SK-N-SH (cell line): ENCODE data around the gene DGCR2. TPM values are rescaled to one million over a fixed set of nuclear protein-coding genes. Genes with fewer than 3 reads are reported as not detected.

ENCODE experiments used
- CTCF ChIA-PET: fragments of 300-600, 350-600 bp; formaldehyde crosslinking; extraction: SDS; loops from one replicate; lab custom pipeline; 2021; lab: Yijun Ruan, JAX
- POLR2A ChIA-PET: fragments of 350-600 bp; sonication (Branson Sonifier 250); formaldehyde crosslinking; extraction: SDS; loops from one replicate; lab custom pipeline; 2020; ENCODE audit warnings: antibody characterized with exemption, inconsistent platforms; lab: Yijun Ruan, JAX
- DNase-seq: peaks from one replicate; pipeline ENCODE4 v3.0.0; 2012
- H2AFZ ChIP-seq: fragments of 200-600 bp; sonication (generic); 2 replicates; pipeline ENCODE4 v1.8.1; 2016; ENCODE audit warnings: antibody characterized with exemption, mild to moderate bottlenecking, low read depth
- H3F3A ChIP-seq: fragments of 200-600 bp; sonication (generic); replicated peaks from 2 replicates; pipeline ENCODE3; 2016; ENCODE audit warnings: antibody characterized with exemption, mild to moderate bottlenecking; ENCODE audit not compliant: insufficient read depth
- H3K27ac ChIP-seq, 2 experiments: fragments of 200-500 bp in 1 of 2; fragments of 200-600 bp in 1 of 2; sonication (Bioruptor generic) in 1 of 2; sonication (generic), shearing (Covaris generic) in 1 of 2; 2 replicates each; pipeline versions ENCODE4 v1.5.1 to v1.6.1; 2014 to 2016; ENCODE audit warnings: low read depth in 2 of 2, inconsistent platforms in 1 of 2, low read length in 1 of 2, mild to moderate bottlenecking in 1 of 2, mixed read lengths in 1 of 2
- H3K27me3 ChIP-seq: fragments of 200-600 bp; sonication (generic), shearing (Covaris generic); 2 replicates; pipeline ENCODE4 v1.6.1; 2016; ENCODE audit warnings: mixed run types; ENCODE audit not compliant: insufficient read depth
- H3K36me3 ChIP-seq, 2 experiments: fragments of 200-500 bp in 1 of 2; fragments of 200-600 bp in 1 of 2; sonication (Bioruptor generic) in 1 of 2; sonication (generic) in 1 of 2; replicated peaks in 1 of 2; 2 replicates each; pipeline versions ENCODE3 to v1.5.1; 2014 to 2016; ENCODE audit warnings: low read length in 1 of 2, mild to moderate bottlenecking in 1 of 2; ENCODE audit not compliant: insufficient read depth in 2 of 2, control insufficient read depth in 1 of 2
- H3K4me1 ChIP-seq, 2 experiments: fragments of 200-500 bp in 1 of 2; fragments of 200-600 bp in 1 of 2; sonication (Bioruptor generic) in 1 of 2; sonication (generic), shearing (Covaris generic) in 1 of 2; 2 replicates each; pipeline versions ENCODE4 v1.5.1 to v1.6.1; 2014 to 2016; ENCODE audit warnings: low read depth in 1 of 2, low read length in 1 of 2, mixed run types in 1 of 2; ENCODE audit not compliant: insufficient read depth in 2 of 2, control insufficient read depth in 1 of 2
- H3K4me2 ChIP-seq: fragments of 200-600 bp; sonication (generic), shearing (Covaris generic); 2 replicates; pipeline ENCODE4 v1.6.1; 2017; ENCODE audit warnings: mixed run types
- H3K4me3 ChIP-seq, 2 experiments: fragments of 200-500 bp in 1 of 2; fragments of 200-600 bp in 1 of 2; sonication (Bioruptor generic) in 1 of 2; sonication (generic), shearing (Covaris generic) in 1 of 2; 2 replicates each; pipeline versions ENCODE4 v1.5.1 to v1.8.1; 2014 to 2016; ENCODE audit warnings: low read depth in 2 of 2, inconsistent platforms in 1 of 2, low read length in 1 of 2, mild to moderate bottlenecking in 1 of 2, mixed read lengths in 1 of 2, moderate library complexity in 1 of 2
- H3K79me2 ChIP-seq: fragments of 200-600 bp; sonication (generic); 2 replicates; pipeline ENCODE4 v1.8.1; 2017; ENCODE audit warnings: mild to moderate bottlenecking; ENCODE audit not compliant: insufficient read depth
- H3K9ac ChIP-seq: fragments of 200-600 bp; sonication (generic); 2 replicates; pipeline ENCODE4 v1.6.1; 2017; ENCODE audit warnings: mixed run types
- H3K9me2 ChIP-seq: fragments of 200-600 bp; sonication (generic); 2 replicates; pipeline ENCODE4 v1.6.1; 2017; ENCODE audit warnings: mixed run types
- H3K9me3 ChIP-seq: fragments of 200-600 bp; sonication (generic); 2 replicates; pipeline ENCODE4 v1.6.1; 2017; ENCODE audit warnings: mixed run types, mild to moderate bottlenecking, moderate library complexity
- H4K20me1 ChIP-seq: fragments of 200-600 bp; sonication (generic); 2 replicates; pipeline ENCODE4 v1.6.1; 2017; ENCODE audit warnings: mild to moderate bottlenecking, mixed run types; ENCODE audit not compliant: insufficient read depth
- CHD2 ChIP-seq: fragments of 150-350 bp; IDR thresholded peaks from 2 replicates; pipeline ENCODE4 v1.6.1; 2018; ENCODE audit warnings: low read length; ENCODE audit not compliant: partially characterized antibody
- ELF1 ChIP-seq: IDR thresholded peaks from 2 replicates; pipeline ENCODE4 v1.4.0; 2012
- EZH2phosphoT487 ChIP-seq: fragments of 200-600 bp; sonication (generic); IDR thresholded peaks from 2 replicates; pipeline ENCODE4 v1.6.1; 2017; ENCODE audit warnings: low read depth, mixed run types, mild to moderate bottlenecking, antibody characterized with exemption, moderate library complexity, borderline replicate concordance
- FOSL2 ChIP-seq: IDR thresholded peaks from 2 replicates; pipeline ENCODE4 v1.4.0; 2012; ENCODE audit warnings: low read depth, mild to moderate bottlenecking, moderate library complexity, borderline replicate concordance
- FOXJ3 ChIP-seq: sonication (generic); formaldehyde crosslinking; IDR thresholded peaks from 2 replicates; pipeline ENCODE4 v1.5.1; 2020; ENCODE audit warnings: mild to moderate bottlenecking, missing genetic modification reagents
- GATA2 ChIP-seq: sonication (generic); formaldehyde crosslinking; IDR thresholded peaks from 2 replicates; pipeline ENCODE4 v1.5.0; 2020; ENCODE audit warnings: mild to moderate bottlenecking, missing genetic modification reagents
- JUND ChIP-seq: IDR thresholded peaks from 2 replicates; pipeline ENCODE4 v1.4.0; 2012
- MEF2A ChIP-seq: IDR thresholded peaks from 2 replicates; pipeline ENCODE4 v1.4.0; 2012; ENCODE audit warnings: low read depth, borderline replicate concordance
- NFIC ChIP-seq: IDR thresholded peaks from 2 replicates; pipeline ENCODE4 v1.4.0; 2012; ENCODE audit warnings: borderline replicate concordance
- NRF1 ChIP-seq: IDR thresholded peaks from 2 replicates; pipeline ENCODE4 v1.6.1; 2012; ENCODE audit warnings: low read depth, mild to moderate bottlenecking, low read length
- POLR2AphosphoS5 ChIP-seq: IDR thresholded peaks from 2 replicates; pipeline ENCODE4 v1.6.1; 2012; ENCODE audit warnings: low read depth, low read length
- RFX5 ChIP-seq: IDR thresholded peaks from 2 replicates; pipeline ENCODE4 v1.6.1; 2012; ENCODE audit warnings: mild to moderate bottlenecking, improper control_type of control experiment, low read length
- RXRA ChIP-seq: IDR thresholded peaks from 2 replicates; pipeline ENCODE4 v1.4.0; 2012; ENCODE audit warnings: low read depth, mild to moderate bottlenecking, borderline replicate concordance
- SIN3A ChIP-seq: IDR thresholded peaks from 2 replicates; pipeline ENCODE4 v1.6.1; 2012; ENCODE audit warnings: low read depth, mild to moderate bottlenecking, low read length, moderate library complexity, borderline replicate concordance
- YY1 ChIP-seq: IDR thresholded peaks from 2 replicates; pipeline ENCODE4 v1.4.0; 2012; ENCODE audit warnings: low read depth, mild to moderate bottlenecking
- ZBTB33 ChIP-seq: IDR thresholded peaks from 2 replicates; pipeline ENCODE4 v1.4.0; 2012; ENCODE audit warnings: low read depth, borderline replicate concordance
- WGBS: methylation state at CpG from one replicate; pipeline ENCODE4 v1.1.6; 2017; ENCODE audit warnings: low lambda C conversion rate; 5-methylcytosine and 5-hydroxymethylcytosine counted together
- polyA plus RNA-seq, 3 experiments: library from polyadenylated mRNA; depleted of rRNA; stranded (reverse); fragments of >200 nt; gene quantifications; 2 replicates each; pipeline ENCODE4 v1.2.3, GENCODE V29; 2012
- TF ChIP-seq, protein P1 (sequence below): IDR thresholded peaks from 2 replicates; pipeline ENCODE4 v1.4.0; 2012; ENCODE audit warnings: low read depth
- TF ChIP-seq, protein P2 (sequence below): IDR thresholded peaks from 2 replicates; pipeline ENCODE4 v1.6.1; 2012; ENCODE audit warnings: mild to moderate bottlenecking, low read depth, low read length, moderate library complexity
- TF ChIP-seq, protein P3 (sequence below): fragments of 150-350 bp; IDR thresholded peaks from 2 replicates; pipeline ENCODE4 v1.6.1; 2017; ENCODE audit warnings: antibody characterized with exemption, low read length, low read depth, borderline replicate concordance

The DGCR2 gene
- polyA plus RNA-seq, 1 of the 3 experiments (the other 2 are of a cell fraction): 30.4 TPM

DNA sequence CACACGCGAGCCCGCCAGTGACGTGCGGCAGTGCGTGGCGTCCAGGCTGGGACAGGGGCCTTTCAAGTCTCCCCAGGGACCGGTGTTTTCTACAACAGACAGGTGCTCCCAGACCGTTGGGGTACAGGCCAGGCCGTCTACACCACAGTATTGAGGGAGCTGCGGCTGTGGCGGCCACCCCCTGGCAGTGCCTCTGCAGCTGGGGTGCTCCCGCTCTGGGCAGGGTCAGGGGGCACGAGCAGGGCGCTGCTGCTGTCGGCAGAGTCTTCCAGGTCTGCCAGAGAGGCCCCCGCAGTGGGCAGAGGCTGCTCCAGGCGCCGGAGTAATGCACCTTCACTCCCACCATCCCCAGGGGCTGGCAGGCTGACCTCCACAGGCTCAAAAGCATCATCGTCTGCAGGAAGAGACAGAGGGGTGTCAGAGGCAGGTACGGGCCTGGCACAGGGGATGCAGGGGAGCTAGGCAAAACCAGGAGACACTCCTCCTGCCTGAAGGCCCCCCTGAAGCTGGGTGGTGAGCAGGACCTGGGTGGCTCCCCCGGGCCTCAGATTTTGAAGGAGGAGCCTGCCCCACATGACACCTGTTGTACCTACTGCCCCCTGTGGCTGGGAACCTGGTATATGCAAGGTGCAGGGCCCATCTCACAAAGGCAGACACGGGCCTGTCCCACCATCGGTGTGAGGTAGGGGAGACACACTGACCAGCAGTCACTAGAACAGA is 83.3 kb downstream of the DGCR2 start:
- Histone ChIP-seq H3K4me2 (no peak overlapping the region), H3K36me3 (peaks cover 0 to 47% of the 10 kb centered on the region in 2 experiments), H3K9ac (no peak overlapping the region), H3F3A (no peaks in the 10 kb centered on the region), H3K27ac (no peak overlapping the region), H4K20me1 (peaks cover 6% of the 10 kb centered on the region; the same call in 1 of the 2 replicates), H2AFZ (no peak overlapping the region)
- no peak for DNase-seq
- TF ChIP-seq GATA2: no peak
- no peak for TF ChIP-seq ELF1
- TF ChIP-seq, protein P1, sequence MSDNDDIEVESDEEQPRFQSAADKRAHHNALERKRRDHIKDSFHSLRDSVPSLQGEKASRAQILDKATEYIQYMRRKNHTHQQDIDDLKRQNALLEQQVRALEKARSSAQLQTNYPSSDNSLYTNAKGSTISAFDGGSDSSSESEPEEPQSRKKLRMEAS: no peak
- TF ChIP-seq MEF2A: no peak
- TF ChIP-seq EZH2phosphoT487: no peak
- TF ChIP-seq, all 33 proteins: peak for 0
- WGBS: 98% methylated on average over 9 of the region's 24 CpGs
- ChIA-PET POLR2A (no interaction called here), CTCF (no interaction called here)
- H3K4me1 ChIP-seq: no peaks in the 10 kb centered on the region
- H3K79me2 ChIP-seq: no peaks in the 10 kb centered on the region
- no peaks in the 10 kb centered on the region for H3K9me2 ChIP-seq
- no peak overlapping the region for H3K4me3 ChIP-seq
- no peaks in the 10 kb centered on the region for H3K27me3 ChIP-seq
- H3K9me3 ChIP-seq: no peaks in the 10 kb centered on the region

GRCh38 chr22:19038164-19038546 is 84.1 kb downstream of the DGCR2 start:
- WGBS: 95% methylated on average over 4 of the region's 5 CpGs

More at GRCh38 chr22:19038164-19038546, 84.1 kb downstream of the DGCR2 start:
- no peaks in the 10 kb centered on the region for H3F3A ChIP-seq
- CTCF ChIA-PET: interaction anchor here (1.1 kb wide), 1 partner anchor 594 kb away, joined by 3 read pairs; no protein-coding TSS in a partner anchor
- peaks cover 0 to 41% of the 10 kb centered on the region in 2 experiments for H3K36me3 ChIP-seq
- TF ChIP-seq YY1: no peak
- no peak for TF ChIP-seq SIN3A
- no peak for TF ChIP-seq CHD2
- TF ChIP-seq, protein P2, sequence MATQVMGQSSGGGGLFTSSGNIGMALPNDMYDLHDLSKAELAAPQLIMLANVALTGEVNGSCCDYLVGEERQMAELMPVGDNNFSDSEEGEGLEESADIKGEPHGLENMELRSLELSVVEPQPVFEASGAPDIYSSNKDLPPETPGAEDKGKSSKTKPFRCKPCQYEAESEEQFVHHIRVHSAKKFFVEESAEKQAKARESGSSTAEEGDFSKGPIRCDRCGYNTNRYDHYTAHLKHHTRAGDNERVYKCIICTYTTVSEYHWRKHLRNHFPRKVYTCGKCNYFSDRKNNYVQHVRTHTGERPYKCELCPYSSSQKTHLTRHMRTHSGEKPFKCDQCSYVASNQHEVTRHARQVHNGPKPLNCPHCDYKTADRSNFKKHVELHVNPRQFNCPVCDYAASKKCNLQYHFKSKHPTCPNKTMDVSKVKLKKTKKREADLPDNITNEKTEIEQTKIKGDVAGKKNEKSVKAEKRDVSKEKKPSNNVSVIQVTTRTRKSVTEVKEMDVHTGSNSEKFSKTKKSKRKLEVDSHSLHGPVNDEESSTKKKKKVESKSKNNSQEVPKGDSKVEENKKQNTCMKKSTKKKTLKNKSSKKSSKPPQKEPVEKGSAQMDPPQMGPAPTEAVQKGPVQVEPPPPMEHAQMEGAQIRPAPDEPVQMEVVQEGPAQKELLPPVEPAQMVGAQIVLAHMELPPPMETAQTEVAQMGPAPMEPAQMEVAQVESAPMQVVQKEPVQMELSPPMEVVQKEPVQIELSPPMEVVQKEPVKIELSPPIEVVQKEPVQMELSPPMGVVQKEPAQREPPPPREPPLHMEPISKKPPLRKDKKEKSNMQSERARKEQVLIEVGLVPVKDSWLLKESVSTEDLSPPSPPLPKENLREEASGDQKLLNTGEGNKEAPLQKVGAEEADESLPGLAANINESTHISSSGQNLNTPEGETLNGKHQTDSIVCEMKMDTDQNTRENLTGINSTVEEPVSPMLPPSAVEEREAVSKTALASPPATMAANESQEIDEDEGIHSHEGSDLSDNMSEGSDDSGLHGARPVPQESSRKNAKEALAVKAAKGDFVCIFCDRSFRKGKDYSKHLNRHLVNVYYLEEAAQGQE: no peak
- no peak for TF ChIP-seq FOSL2
- TF ChIP-seq RXRA: no peak
- TF ChIP-seq MEF2A: no peak
- TF ChIP-seq JUND: no peak
- no peak for TF ChIP-seq RFX5
- no peak for TF ChIP-seq NFIC
- no peak for TF ChIP-seq ZBTB33
- TF ChIP-seq FOXJ3 (CRISPR knock-in tag): no peak
- TF ChIP-seq, protein P3, sequence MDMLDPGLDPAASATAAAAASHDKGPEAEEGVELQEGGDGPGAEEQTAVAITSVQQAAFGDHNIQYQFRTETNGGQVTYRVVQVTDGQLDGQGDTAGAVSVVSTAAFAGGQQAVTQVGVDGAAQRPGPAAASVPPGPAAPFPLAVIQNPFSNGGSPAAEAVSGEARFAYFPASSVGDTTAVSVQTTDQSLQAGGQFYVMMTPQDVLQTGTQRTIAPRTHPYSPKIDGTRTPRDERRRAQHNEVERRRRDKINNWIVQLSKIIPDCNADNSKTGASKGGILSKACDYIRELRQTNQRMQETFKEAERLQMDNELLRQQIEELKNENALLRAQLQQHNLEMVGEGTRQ: no peak
- no peak for TF ChIP-seq NRF1
- TF ChIP-seq POLR2AphosphoS5: no peak
- no peak overlapping the region for H3K27ac ChIP-seq
- H3K9me2 ChIP-seq: no peaks in the 10 kb centered on the region
- H3K9ac ChIP-seq: no peak overlapping the region
- H3K4me2 ChIP-seq: no peak overlapping the region
- H3K79me2 ChIP-seq: no peaks in the 10 kb centered on the region
- no peaks in the 10 kb centered on the region for H3K9me3 ChIP-seq
- H4K20me1 ChIP-seq: peaks cover 6% of the 10 kb centered on the region; the same call in 1 of the 2 replicates
- DNase-seq: no peak
- no peaks in the 10 kb centered on the region for H3K4me1 ChIP-seq
- H3K4me3 ChIP-seq: no peak overlapping the region
- POLR2A ChIA-PET: no interaction called here
- H2AFZ ChIP-seq: no peak overlapping the region
- no peaks in the 10 kb centered on the region for H3K27me3 ChIP-seq
